BJ (cell line): ENCODE results near the gene TSPAN18. TPM values are rescaled to one million over a fixed set of nuclear protein-coding genes. Genes with fewer than 3 reads are reported as not detected.

Experiments used
- CTCF ChIA-PET: fragments of 350-600 bp; formaldehyde crosslinking; extraction: SDS; loops from one replicate; lab custom pipeline; 2021; ENCODE audit warnings: antibody characterized with exemption, inconsistent platforms; lab: Yijun Ruan, JAX
- POLR2A ChIA-PET: fragments of 300-600 bp; sonication (Branson Sonifier 250); formaldehyde crosslinking; extraction: SDS; loops from one replicate; lab custom pipeline; 2021; ENCODE audit warnings: antibody characterized with exemption; lab: Charles Lee
- DNase-seq: peaks from one replicate; pipeline ENCODE4 v3.0.0-alpha.2; 2011; ENCODE audit warnings: low read depth
- H3K27me3 ChIP-seq: 2 replicates; pipeline ENCODE4 v1.6.0; 2011; ENCODE audit warnings: low read length; ENCODE audit not compliant: control insufficient read depth, insufficient read depth
- H3K36me3 ChIP-seq: 2 replicates; pipeline ENCODE4 v1.5.1; 2011; ENCODE audit warnings: low read length; ENCODE audit not compliant: control insufficient read depth, insufficient read depth
- H3K4me3 ChIP-seq: 2 replicates; pipeline ENCODE4 v1.5.1; 2011; ENCODE audit warnings: low read depth, mild to moderate bottlenecking, control low read depth, low read length
- CTCF ChIP-seq: IDR thresholded peaks from 2 replicates; pipeline ENCODE4 v1.5.1; 2011; ENCODE audit warnings: low read depth, mild to moderate bottlenecking, control low read depth, inconsistent platforms, low read length, moderate library complexity; ENCODE audit not compliant: insufficient read depth
- polyA plus RNA-seq: library from polyadenylated mRNA; depleted of rRNA; stranded (reverse); fragments of >200 nt; gene quantifications from 2 replicates; pipeline ENCODE4 v1.2.3, GENCODE V29; 2011

Gene TSPAN18
- polyA plus RNA-seq, 1 experiment = 0.55 TPM

- no peaks in the 10 kb centered on the region for H3K36me3 ChIP-seq
- TF ChIP-seq CTCF = no peak
- CTCF ChIA-PET = interaction anchor here (0.9 to 2.9 kb wide), 4 partner anchors 9 to 252 kb away, joined by 3 to 8 read pairs (median 3); no protein-coding TSS in a partner anchor
- peaks cover 26% of the 10 kb centered on the region for H3K27me3 ChIP-seq
- POLR2A ChIA-PET = no interaction called here
- H3K4me3 ChIP-seq = no peak overlapping the region
- DNase-seq = no peak
Observed at GRCh38 chr11:44873537-44873936, 146.8 kb downstream of the TSPAN18 start.

- Histone ChIP-seq H3K27me3 (peaks cover 26% of the 10 kb centered on the region), H3K36me3 (no peaks in the 10 kb centered on the region), H3K4me3 (no peak overlapping the region)
- ChIA-PET CTCF (interaction anchor here (0.8 to 2.9 kb wide), 5 partner anchors 8 to 253 kb away, joined by 3 to 8 read pairs (median 3); no protein-coding TSS in a partner anchor), POLR2A (no interaction called here)
- DNase-seq = no peak
- no peak for TF ChIP-seq CTCF
Observed at GRCh38 chr11:44874284-44874683, 147.5 kb downstream of the TSPAN18 start.

- no peak for DNase-seq
- POLR2A ChIA-PET = no interaction called here
- CTCF ChIA-PET = interaction anchor here (0.8 to 2.9 kb wide), 5 partner anchors 11 to 52 kb away, joined by 3 to 8 read pairs (median 5); no protein-coding TSS in a partner anchor
- no peak for TF ChIP-seq CTCF
- Histone ChIP-seq H3K27me3 (peaks cover 31% of the 10 kb centered on the region), H3K4me3 (no peak overlapping the region), H3K36me3 (no peaks in the 10 kb centered on the region)
Observed at GRCh38 chr11:44875037-44875436, 148.3 kb downstream of the TSPAN18 start.

GRCh38 chr11:44876194-44876723, 149.5 kb downstream of the TSPAN18 start:
- H3K4me3 ChIP-seq = no peak overlapping the region
- H3K36me3 ChIP-seq = no peaks in the 10 kb centered on the region
- TF ChIP-seq CTCF = no peak
- no peak for DNase-seq
- CTCF ChIA-PET = interaction anchor here (0.7 to 2.0 kb wide), 3 partner anchors 10 to 234 kb away, joined by 3 to 6 read pairs (median 5); no protein-coding TSS in a partner anchor
- peaks cover 35% of the 10 kb centered on the region for H3K27me3 ChIP-seq
- POLR2A ChIA-PET = no interaction called here

- POLR2A ChIA-PET = no interaction called here
- no peak for DNase-seq
- no peak overlapping the region for H3K4me3 ChIP-seq
- CTCF ChIA-PET = interaction anchor here (2.0 kb wide), 1 partner anchor 16 kb away, joined by 5 read pairs; no protein-coding TSS in a partner anchor
- TF ChIP-seq CTCF = no peak
- H3K36me3 ChIP-seq = no peaks in the 10 kb centered on the region
- peaks cover 35% of the 10 kb centered on the region for H3K27me3 ChIP-seq
Observed at GRCh38 chr11:44876906-44877305, 150.1 kb downstream of the TSPAN18 start.
